Heart right ventricle (tissue), 16 donors: ENCODE data around the gene SETBP1. TPM values are rescaled to one million over a fixed set of nuclear protein-coding genes. Genes with fewer than 3 reads are reported as not detected.

ENCODE experiments used
- ATAC-seq, 8 donors: fragments of 200-7000 bp; cut with Tn5 transposase; one replicate each; pipeline ENCODE4 v1.9.1; 2020; ENCODE audit warnings: mild to moderate bottlenecking in 8 of 8, moderate library complexity in 8 of 8, moderate number of reproducible peaks in 1 of 8
- DNase-seq, 2 donors: peaks; one replicate each; pipeline ENCODE4 v3.0.0-alpha.2; 2020
- H3K27ac ChIP-seq, 10 donors: fragments of 200-600 bp; sonication (generic) in 2 of 10; one replicate each; pipeline versions ENCODE4 v1.5.0 to v1.8.0; 2020 to 2022; ENCODE audit warnings: mild to moderate bottlenecking in 3 of 10
- H3K27me3 ChIP-seq, 7 donors: fragments of 200-600 bp; one replicate each; pipeline ENCODE4 v1.8.0; 2021 to 2022; ENCODE audit warnings: mild to moderate bottlenecking in 2 of 7
- H3K36me3 ChIP-seq, 9 donors: fragments of 200-600 bp; sonication (generic) in 1 of 9; one replicate each; pipeline versions ENCODE4 v1.5.0 to v1.8.0; 2020 to 2022; ENCODE audit warnings: mild to moderate bottlenecking in 2 of 9
- H3K4me1 ChIP-seq, 9 donors: fragments of 200-600 bp; sonication (generic) in 1 of 9; one replicate each; pipeline versions ENCODE4 v1.5.0 to v1.8.0; 2020 to 2022; ENCODE audit warnings: mild to moderate bottlenecking in 4 of 9
- H3K4me3 ChIP-seq, 10 donors: fragments of 200-600 bp; sonication (generic) in 2 of 10; one replicate each; pipeline versions ENCODE4 v1.5.0 to v1.8.0; 2020 to 2022; ENCODE audit warnings: mild to moderate bottlenecking in 7 of 10, moderate library complexity in 2 of 10
- H3K9me3 ChIP-seq, 11 donors: fragments of 200-600 bp in 10 of 11; sonication (generic) in 2 of 11; one replicate each; pipeline versions ENCODE4 v1.5.0 to v1.8.0; 2013 to 2022; ENCODE audit warnings: mild to moderate bottlenecking in 2 of 11, control low read depth in 1 of 11, moderate library complexity in 1 of 11
- WGBS, 2 donors: extraction: QIAGEN DNeasy Blood & Tissue Kit; methylation state at CpG; one replicate each; pipeline ENCODE4 v1.1.7; 2013; ENCODE audit warnings: inconsistent platforms in 1 of 2; 5-methylcytosine and 5-hydroxymethylcytosine counted together
- intact Hi-C, 10 donors: fragments of 100-400 bp; cut with DNase I; formaldehyde crosslinking; loops; one replicate each; pipeline versions ENCODE4 v1.11.1 to v1.14.2; 2022
- polyA plus RNA-seq, 2 donors: library from polyadenylated mRNA; stranded (reverse); fragments of 200-250 nt; gene quantifications; one replicate each; pipeline ENCODE4 v1.2.3, GENCODE V29; 2013
- total RNA-seq, 10 donors: library from RNA; stranded (reverse); fragmentation: NEBNext Ultra II Directional in 3 of 10; extraction: Animal tissue kit (Norgen Biotek cat#: 25700) in 3 of 10; gene quantifications; one replicate each; pipeline versions ENCODE4 v1.2.1 to v1.2.4, GENCODE V29; 2021 to 2023
- TF ChIP-seq, protein P1 (sequence below), 9 donors: fragments of 200-600 bp; sonication (generic) in 2 of 9; IDR thresholded peaks; one replicate each; pipeline versions ENCODE4 v1.5.0 to v1.8.0; 2021 to 2022; ENCODE audit warnings: antibody characterized with exemption in 9 of 9, mild to moderate bottlenecking in 5 of 9, moderate library complexity in 1 of 9
- donor health status: Arrhythmogenic right ventricular cardiomyopathy.
- donor health status: ischemic (EF 13 %, LVEDD 7.1; RV severe dilation, severe dysfunction).
- donor health status: healthy with polysubstance abuse.
- donor health status: DM: no; HTN: yes; CAD: no.
- donor health status: DM: no; HTN: no; CAD: no.
- donor health status: ischemic (EF 25% LVEDD 6.9; RV normal size, moderate dysfunction).
- donor health status: ischemic (EF 25% LVEDD 5.7; RV mildly dilated, moderate dysfunction).
- donor health status: healthy.
- donor health status: DM: yes; HTN: yes; CAD: no.
- donor health status: Ischemic cardiomyopathy.
- donor health status: ischemic (EF 35%, LVEDD 5.7; RV mildly dilated, moderate dysfunction).
- donor health status: nonischemic (EF 11% LVEDD 7.7; RV severe dilation, severe dysfunction).
- donor health status: DM: yes; HTN: yes; CAD: no.
- donor health status: PGD.
- donor health status: ischemic (EF 29% LVEDD 5.4; RV normal size, mild dysfunction).
- donor health status: nonischemic (EF 23%, LVEDD 6.1; RV moderate dilation, normal function).

SETBP1 gene
- total and polyA plus RNA-seq, 12 donors: 0.71 to 12.2 (median 6.1) TPM

DNA sequence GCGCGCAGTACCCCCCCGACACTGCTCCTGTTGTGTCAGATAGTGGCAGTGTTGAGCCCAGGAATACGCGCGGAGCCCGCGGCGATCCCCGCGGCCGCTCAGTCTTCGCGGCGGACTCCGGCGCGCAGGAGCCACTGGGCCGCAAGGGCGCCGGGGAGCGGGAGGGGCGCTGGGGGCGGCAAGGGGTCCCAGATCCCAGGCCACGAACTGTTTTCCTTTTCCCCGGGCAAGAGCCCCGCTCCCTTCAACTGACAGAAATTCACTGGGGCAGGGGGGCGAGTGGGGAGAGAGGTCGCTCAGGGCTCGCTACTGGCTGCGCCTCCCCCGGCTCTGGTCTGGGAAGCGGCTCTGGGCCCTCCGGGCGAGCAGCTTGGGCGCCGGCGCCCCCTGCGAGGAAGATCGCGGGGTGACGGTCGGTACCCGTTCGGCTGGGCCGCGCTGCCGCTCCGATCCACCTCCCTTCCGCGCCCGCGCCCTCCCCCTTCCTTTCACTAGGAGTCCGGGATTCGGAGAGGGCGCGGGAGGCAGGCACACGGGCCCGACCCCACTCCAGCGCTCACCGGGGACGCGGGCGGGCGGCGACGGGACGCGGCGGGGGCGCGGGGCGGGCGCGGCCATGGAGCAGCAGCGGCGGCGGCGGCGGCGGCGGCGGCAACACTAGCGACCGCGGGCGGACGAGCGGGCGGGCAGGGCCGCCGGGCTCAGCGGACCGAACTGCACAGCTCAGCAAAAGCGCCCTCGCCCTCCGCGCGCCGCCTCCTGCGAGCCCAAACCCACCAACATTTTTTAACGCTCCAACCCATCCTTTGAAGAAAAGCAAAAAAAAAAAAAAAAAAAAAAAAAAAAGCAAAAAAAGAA lies 1.4 kb upstream of the SETBP1 start:
- ATAC-seq (peak; percentile 95 to 98 (median 97)), DNase-seq (peak; percentile 85 to 88)
- peaks cover 0 to 58% (median 0%) of the 10 kb centered on the region in 7 donors for H3K27me3 ChIP-seq
- no peaks in the 10 kb centered on the region for H3K9me3 ChIP-seq
- H3K4me3 ChIP-seq: peak overlapping the region; percentile 49 to 98 (median 85)
- TF ChIP-seq, protein P1, sequence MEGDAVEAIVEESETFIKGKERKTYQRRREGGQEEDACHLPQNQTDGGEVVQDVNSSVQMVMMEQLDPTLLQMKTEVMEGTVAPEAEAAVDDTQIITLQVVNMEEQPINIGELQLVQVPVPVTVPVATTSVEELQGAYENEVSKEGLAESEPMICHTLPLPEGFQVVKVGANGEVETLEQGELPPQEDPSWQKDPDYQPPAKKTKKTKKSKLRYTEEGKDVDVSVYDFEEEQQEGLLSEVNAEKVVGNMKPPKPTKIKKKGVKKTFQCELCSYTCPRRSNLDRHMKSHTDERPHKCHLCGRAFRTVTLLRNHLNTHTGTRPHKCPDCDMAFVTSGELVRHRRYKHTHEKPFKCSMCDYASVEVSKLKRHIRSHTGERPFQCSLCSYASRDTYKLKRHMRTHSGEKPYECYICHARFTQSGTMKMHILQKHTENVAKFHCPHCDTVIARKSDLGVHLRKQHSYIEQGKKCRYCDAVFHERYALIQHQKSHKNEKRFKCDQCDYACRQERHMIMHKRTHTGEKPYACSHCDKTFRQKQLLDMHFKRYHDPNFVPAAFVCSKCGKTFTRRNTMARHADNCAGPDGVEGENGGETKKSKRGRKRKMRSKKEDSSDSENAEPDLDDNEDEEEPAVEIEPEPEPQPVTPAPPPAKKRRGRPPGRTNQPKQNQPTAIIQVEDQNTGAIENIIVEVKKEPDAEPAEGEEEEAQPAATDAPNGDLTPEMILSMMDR (IDR thresholded peaks at IDR 0.05): peak; percentile 42 to 90 (median 69)
- peaks cover 4 to 40% (median 14%) of the 10 kb centered on the region in 9 donors for H3K4me1 ChIP-seq
- intact Hi-C loops: loop anchor here in 7 of 10 donors (1.0 to 10.0 kb wide), 9 partner anchors 208 to 894 kb away; no protein-coding TSS in a partner anchor
- peak overlapping the region; percentile 96 to 99 (median 98) for H3K27ac ChIP-seq
- no peaks in the 10 kb centered on the region for H3K36me3 ChIP-seq
- 0 to 1% methylated on average over 85 to 102 of the region's 102 CpGs for WGBS, 2 donors

DNA sequence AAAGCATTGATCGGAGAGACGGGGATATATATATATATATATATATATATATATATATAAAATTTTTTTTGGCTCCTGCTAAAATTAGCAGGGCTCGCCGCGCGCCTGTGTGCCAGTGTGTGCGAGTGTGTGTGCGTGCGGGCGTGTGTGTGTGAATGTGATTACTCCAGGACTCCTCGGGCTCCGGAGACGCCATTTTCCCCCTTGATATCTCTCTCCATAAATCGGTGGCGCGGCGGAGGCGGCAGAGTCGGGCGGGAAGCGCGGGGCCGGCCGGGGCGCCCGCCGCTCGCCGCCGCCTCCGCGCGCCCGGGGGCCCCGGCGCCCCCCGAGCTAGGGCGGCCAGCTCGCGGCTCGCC lies 795 bp upstream of the SETBP1 start:
- H3K27ac ChIP-seq: peak overlapping the region; percentile 75 to 99 (median 98)
- H3K4me1 ChIP-seq: peaks cover 4 to 41% (median 14%) of the 10 kb centered on the region in 9 donors
- H3K36me3 ChIP-seq: no peaks in the 10 kb centered on the region
- no peaks in the 10 kb centered on the region for H3K9me3 ChIP-seq
- H3K27me3 ChIP-seq: peaks cover 0 to 61% (median 0%) of the 10 kb centered on the region in 7 donors
- intact Hi-C loops: loop anchor here (1.0 to 10.0 kb wide), 21 partner anchors 47 to 895 kb away; no protein-coding TSS in a partner anchor
- H3K4me3 ChIP-seq: peak overlapping the region; percentile 49 to 98 (median 86)
- TF ChIP-seq, protein P1 (IDR thresholded peaks at IDR 0.05): no peak
- ATAC-seq (no peak), DNase-seq (peak; percentile 55 to 57)
- WGBS, 2 donors: 0% methylated on average over 41 of the region's 41 CpGs

GRCh38 chr18:44681076-44681970 lies 635 bp downstream of the SETBP1 start:
- Histone ChIP-seq H3K4me3 (peak overlapping the region; percentile 49 to 98 (median 86)), H3K27me3 (peaks cover 0 to 75% (median 0%) of the 10 kb centered on the region in 7 donors), H3K4me1 (peaks cover 4 to 47% (median 14%) of the 10 kb centered on the region in 9 donors), H3K27ac (peak overlapping the region in 9 of 10 donors; percentile 80 to 99 (median 98)), H3K9me3 (no peaks in the 10 kb centered on the region), H3K36me3 (no peaks in the 10 kb centered on the region)
- 9 to 15% methylated on average over 24 of the region's 24 CpGs for WGBS, 2 donors
- TF ChIP-seq, protein P1 (IDR thresholded peaks at IDR 0.05): no peak
- DNase-seq: no peak
- intact Hi-C loops: loop anchor here in 9 of 10 donors (2.0 to 10.0 kb wide), 15 partner anchors 46 to 703 kb away; no protein-coding TSS in a partner anchor
- peak in 1 of 8 donors; percentile 1 for ATAC-seq
